ENCODE measurements around the gene DROSHA. TPM values are rescaled to one million over a fixed set of nuclear protein-coding genes. Genes with fewer than 3 reads are reported as not detected.
"Not testable (repeated sequence)": the region's sequence is repeated elsewhere in the genome, so short reads cannot be mapped to it uniquely, and the experiment has no call there.

DROSHA gene
- total and polyA plus RNA-seq, 10 donors, result 34.8 to 68.5 (median 46.0) TPM

- H3K9me3 ChIP-seq, result no peaks in the 10 kb centered on the region
- H3K4me3 ChIP-seq, result no peak overlapping the region
- H3K36me3 ChIP-seq, result peaks cover 0 to 83% (median 55%) of the 10 kb centered on the region in 6 donors
- H3K27ac ChIP-seq, result no peak overlapping the region
- WGBS, 5 donors, result 94 to 100% (median 98%) methylated on average over 1 of the region's 1 CpG
- TF ChIP-seq POLR2AphosphoS5 (IDR thresholded peaks at IDR 0.05) (no peak), CTCF (IDR thresholded peaks at IDR 0.05 in 8 of 11, conservative IDR thresholded peaks at IDR 0.05 in 3 of 11) (no peak), POLR2A (IDR thresholded peaks at IDR 0.05) (no peak)
- no peak for DNase-seq
- H3K27me3 ChIP-seq (replicated peaks in 1 of 7), result no peaks in the 10 kb centered on the region
- no peaks in the 10 kb centered on the region for H3K4me1 ChIP-seq
- intact Hi-C loops (cut with DNase I; ENCODE audit: low total_unique reads), result no loop called here
Observed at GRCh38 chr5:31554552-31554951, 22.7 kb upstream of the DROSHA start.

DNA sequence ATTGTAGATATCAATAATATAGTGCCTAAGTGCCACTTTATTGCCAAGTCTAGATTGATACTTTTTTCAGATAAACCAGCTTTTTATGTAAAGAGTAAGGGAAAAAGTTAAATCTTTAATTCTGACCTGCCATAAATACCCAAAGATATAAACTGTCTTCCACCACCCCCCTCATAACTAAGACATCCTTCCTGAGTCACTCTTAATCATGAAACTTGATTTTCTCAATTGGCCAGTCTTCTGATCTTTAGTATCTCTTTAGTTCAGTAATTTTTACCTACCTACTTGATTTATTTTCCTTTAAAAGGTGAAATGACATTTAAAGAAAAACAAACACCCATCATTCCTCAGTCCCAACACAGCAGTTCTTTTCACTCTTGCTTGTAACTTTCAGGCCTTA is 22.0 kb upstream of the DROSHA start:
- Histone ChIP-seq H3K4me3 (no peak overlapping the region), H3K36me3 (peaks cover 0 to 90% (median 61%) of the 10 kb centered on the region in 6 donors), H3K27ac (no peak overlapping the region), H3K4me1 (no peaks in the 10 kb centered on the region), H3K27me3 (replicated peaks in 1 of 7) (no peaks in the 10 kb centered on the region), H3K9me3 (no peaks in the 10 kb centered on the region)
- no peak for TF ChIP-seq CTCF (IDR thresholded peaks at IDR 0.05 in 8 of 11, conservative IDR thresholded peaks at IDR 0.05 in 3 of 11)
- no peak for TF ChIP-seq POLR2AphosphoS5 (IDR thresholded peaks at IDR 0.05)
- TF ChIP-seq POLR2A (IDR thresholded peaks at IDR 0.05), result no peak
- intact Hi-C loops (cut with DNase I; ENCODE audit: low total_unique reads), result no loop called here
- no peak for DNase-seq

GRCh38 chr5:31551878-31552277 is 20.0 kb upstream of the DROSHA start:
- TF ChIP-seq CTCF (IDR thresholded peaks at IDR 0.05 in 8 of 11, conservative IDR thresholded peaks at IDR 0.05 in 3 of 11), result no peak
- no peak for TF ChIP-seq POLR2AphosphoS5 (IDR thresholded peaks at IDR 0.05)
- no peak for TF ChIP-seq POLR2A (IDR thresholded peaks at IDR 0.05)
- H3K36me3 ChIP-seq, result peaks cover 0 to 100% (median 76%) of the 10 kb centered on the region in 6 donors

DNA sequence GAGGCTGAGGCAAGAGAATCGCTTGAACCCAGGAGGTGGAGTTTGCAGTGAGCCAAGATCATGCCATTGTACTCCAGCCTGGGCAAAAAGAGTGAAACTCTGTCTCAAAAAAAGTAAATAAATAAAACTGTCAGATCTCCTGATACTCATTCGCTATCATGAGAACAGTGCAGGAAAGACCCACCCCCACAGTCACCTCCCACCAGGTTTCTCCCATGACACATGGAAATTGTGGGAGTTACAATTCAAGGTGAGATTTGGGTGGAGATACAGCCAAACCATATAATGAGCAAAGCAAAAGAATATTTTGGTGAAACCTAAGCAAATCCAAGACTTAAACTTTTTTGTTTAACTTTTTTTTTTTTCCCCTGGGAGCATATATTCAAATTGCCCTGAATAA is 17.2 kb upstream of the DROSHA start:
- H3K4me1 ChIP-seq; DNase-seq; intact Hi-C loops (cut with DNase I; ENCODE audit: low total_unique reads); H3K27me3 ChIP-seq (replicated peaks in 1 of 7); H3K4me3 ChIP-seq; H3K27ac ChIP-seq; H3K9me3 ChIP-seq: not testable (repeated sequence)
- H3K36me3 ChIP-seq, result peaks cover 0 to 100% (median 80%) of the 10 kb centered on the region in 6 donors
- 94 to 100% (median 96%) methylated on average over 2 of the region's 2 CpGs for WGBS, 5 donors

More at GRCh38 chr5:31551878-31552277, 20.0 kb upstream of the DROSHA start:
- DNase-seq, result no peak
- Histone ChIP-seq H3K27me3 (replicated peaks in 1 of 7) (no peaks in the 10 kb centered on the region), H3K9me3 (no peaks in the 10 kb centered on the region), H3K4me3 (no peak overlapping the region), H3K4me1 (no peaks in the 10 kb centered on the region), H3K27ac (no peak overlapping the region)
- WGBS, 5 donors, result 95 to 100% (median 96%) methylated on average over 3 of the region's 3 CpGs
- intact Hi-C loops (cut with DNase I; ENCODE audit: low total_unique reads), result no loop called here

DNA sequence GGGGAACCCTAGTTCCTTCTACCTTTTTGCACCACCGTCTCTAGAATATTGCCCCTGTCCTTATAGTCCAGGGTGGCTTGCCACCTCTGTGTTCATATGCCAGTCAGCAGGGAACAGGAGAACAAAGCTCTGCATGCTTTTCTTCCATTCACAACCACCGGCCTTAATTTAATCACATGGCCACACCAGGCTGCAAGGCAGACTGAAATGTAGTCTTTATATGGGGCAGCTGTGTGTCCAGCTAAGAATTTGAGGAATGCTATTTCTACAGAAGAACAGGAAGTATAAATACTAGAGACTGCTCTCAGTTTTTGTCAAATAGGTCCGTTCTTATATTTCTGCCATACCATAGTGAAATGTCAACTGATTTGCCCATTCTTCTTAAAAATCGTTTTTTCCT is 6.0 kb upstream of the DROSHA start:
- Histone ChIP-seq H3K4me3 (no peak overlapping the region), H3K9me3 (no peaks in the 10 kb centered on the region), H3K27ac (no peak overlapping the region), H3K36me3 (peaks cover 2 to 89% (median 74%) of the 10 kb centered on the region in 6 donors), H3K27me3 (replicated peaks in 1 of 7) (no peaks in the 10 kb centered on the region), H3K4me1 (peaks cover 8 to 39% (median 19%) of the 10 kb centered on the region in 6 donors)
- 77 to 87% (median 83%) methylated on average over 4 of the region's 4 CpGs for WGBS, 5 donors
- no peak for TF ChIP-seq POLR2AphosphoS5 (IDR thresholded peaks at IDR 0.05)
- TF ChIP-seq POLR2A (IDR thresholded peaks at IDR 0.05), result no peak
- no peak for TF ChIP-seq CTCF (IDR thresholded peaks at IDR 0.05 in 8 of 11, conservative IDR thresholded peaks at IDR 0.05 in 3 of 11)
- no peak for DNase-seq
- intact Hi-C loops (cut with DNase I; ENCODE audit: low total_unique reads), result no loop called here
